ENCODE results near the gene ZHX3. TPM values are rescaled to one million over a fixed set of nuclear protein-coding genes. Genes with fewer than 3 reads are reported as not detected.

Gene ZHX3
- total and polyA plus RNA-seq, 2 of the 13 experiments (the other 11 are each of a cell fraction or from before 2014, with no cell fraction given), result 8.4 to 11.7 TPM

DNA sequence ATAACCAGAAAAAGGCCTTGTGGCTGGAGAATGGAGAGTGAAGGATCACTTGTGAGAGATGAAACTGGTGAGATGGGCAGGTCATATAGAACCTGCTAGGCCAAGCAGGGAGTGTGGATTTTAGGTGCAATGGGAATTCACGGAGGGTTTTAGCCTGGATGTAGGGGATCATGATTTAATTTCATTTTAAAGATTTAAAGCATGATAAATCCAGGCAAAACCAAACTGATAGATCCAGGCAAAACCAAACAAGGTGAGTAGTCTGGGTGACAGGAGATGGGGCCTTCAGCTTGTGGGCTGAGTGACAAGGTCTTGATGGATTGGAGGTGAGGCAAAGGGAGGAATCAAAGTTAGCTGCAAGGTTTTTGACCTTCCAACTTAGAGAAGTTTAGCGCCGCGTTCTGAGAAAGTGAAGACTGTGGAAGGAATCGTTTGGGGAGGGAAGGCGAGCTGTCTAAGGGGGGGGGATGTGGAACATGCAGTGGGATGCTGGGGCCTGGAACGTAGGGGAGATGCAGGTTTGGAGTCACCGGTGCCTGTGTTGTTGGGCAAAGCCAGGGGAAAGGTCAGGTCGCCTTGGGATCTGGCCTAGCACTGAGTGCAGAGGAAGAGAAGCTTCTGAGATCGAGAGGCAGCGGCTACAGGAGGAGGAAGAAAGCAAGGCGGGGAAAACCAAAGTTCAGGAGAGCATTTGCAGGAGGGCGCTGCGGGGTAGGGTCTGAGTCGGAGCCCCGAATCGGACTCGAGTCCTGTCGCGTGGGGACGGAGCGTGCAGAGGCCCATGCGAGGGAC, 181.4 kb downstream of the ZHX3 start (continued):
- TF ChIP-seq, protein P1, sequence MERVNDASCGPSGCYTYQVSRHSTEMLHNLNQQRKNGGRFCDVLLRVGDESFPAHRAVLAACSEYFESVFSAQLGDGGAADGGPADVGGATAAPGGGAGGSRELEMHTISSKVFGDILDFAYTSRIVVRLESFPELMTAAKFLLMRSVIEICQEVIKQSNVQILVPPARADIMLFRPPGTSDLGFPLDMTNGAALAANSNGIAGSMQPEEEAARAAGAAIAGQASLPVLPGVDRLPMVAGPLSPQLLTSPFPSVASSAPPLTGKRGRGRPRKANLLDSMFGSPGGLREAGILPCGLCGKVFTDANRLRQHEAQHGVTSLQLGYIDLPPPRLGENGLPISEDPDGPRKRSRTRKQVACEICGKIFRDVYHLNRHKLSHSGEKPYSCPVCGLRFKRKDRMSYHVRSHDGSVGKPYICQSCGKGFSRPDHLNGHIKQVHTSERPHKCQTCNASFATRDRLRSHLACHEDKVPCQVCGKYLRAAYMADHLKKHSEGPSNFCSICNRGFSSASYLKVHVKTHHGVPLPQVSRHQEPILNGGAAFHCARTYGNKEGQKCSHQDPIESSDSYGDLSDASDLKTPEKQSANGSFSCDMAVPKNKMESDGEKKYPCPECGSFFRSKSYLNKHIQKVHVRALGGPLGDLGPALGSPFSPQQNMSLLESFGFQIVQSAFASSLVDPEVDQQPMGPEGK (CRISPR knock-in tag; IDR thresholded peaks at IDR 0.05), result no peak
- TF ChIP-seq ZC3H4 (CRISPR knock-in tag; IDR thresholded peaks at IDR 0.05; ENCODE audit: borderline replicate concordance) (no peak; the same call in 1 of the 2 replicates), ZNF772 (CRISPR knock-in tag; IDR thresholded peaks at IDR 0.05) (no peak), NRL (CRISPR knock-in tag; IDR thresholded peaks at IDR 0.05; ENCODE audit: borderline replicate concordance) (no peak), ZNF232 (CRISPR knock-in tag; IDR thresholded peaks at IDR 0.05; ENCODE audit: borderline replicate concordance) (0 out of 2 replicates have a peak, but pooled peaks have one; percentile 18), ZNF354B (CRISPR knock-in tag; IDR thresholded peaks at IDR 0.05) (no peak), YEATS2 (CRISPR knock-in tag; IDR thresholded peaks at IDR 0.05; ENCODE audit: borderline replicate concordance) (no peak), FOSL1 (CRISPR knock-in tag; IDR thresholded peaks at IDR 0.05; ENCODE audit: borderline replicate concordance) (no peak), ZNF567 (CRISPR knock-in tag; IDR thresholded peaks at IDR 0.05; ENCODE audit: borderline replicate concordance) (no peak), ATAD3A (CRISPR knock-in tag; IDR thresholded peaks at IDR 0.05) (no peak), ZNF564 (CRISPR knock-in tag; IDR thresholded peaks at IDR 0.05) (no peak), ZNF781 (CRISPR knock-in tag; IDR thresholded peaks at IDR 0.05; ENCODE audit: borderline replicate concordance, not compliant biosample characterization) (no peak)
- TF ChIP-seq, protein P2, sequence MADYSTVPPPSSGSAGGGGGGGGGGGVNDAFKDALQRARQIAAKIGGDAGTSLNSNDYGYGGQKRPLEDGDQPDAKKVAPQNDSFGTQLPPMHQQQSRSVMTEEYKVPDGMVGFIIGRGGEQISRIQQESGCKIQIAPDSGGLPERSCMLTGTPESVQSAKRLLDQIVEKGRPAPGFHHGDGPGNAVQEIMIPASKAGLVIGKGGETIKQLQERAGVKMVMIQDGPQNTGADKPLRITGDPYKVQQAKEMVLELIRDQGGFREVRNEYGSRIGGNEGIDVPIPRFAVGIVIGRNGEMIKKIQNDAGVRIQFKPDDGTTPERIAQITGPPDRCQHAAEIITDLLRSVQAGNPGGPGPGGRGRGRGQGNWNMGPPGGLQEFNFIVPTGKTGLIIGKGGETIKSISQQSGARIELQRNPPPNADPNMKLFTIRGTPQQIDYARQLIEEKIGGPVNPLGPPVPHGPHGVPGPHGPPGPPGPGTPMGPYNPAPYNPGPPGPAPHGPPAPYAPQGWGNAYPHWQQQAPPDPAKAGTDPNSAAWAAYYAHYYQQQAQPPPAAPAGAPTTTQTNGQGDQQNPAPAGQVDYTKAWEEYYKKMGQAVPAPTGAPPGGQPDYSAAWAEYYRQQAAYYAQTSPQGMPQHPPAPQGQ (CRISPR knock-in tag; IDR thresholded peaks at IDR 0.05; ENCODE audit: borderline replicate concordance), result no peak; the same call in 1 of the 2 replicates
- TF ChIP-seq, protein P3, sequence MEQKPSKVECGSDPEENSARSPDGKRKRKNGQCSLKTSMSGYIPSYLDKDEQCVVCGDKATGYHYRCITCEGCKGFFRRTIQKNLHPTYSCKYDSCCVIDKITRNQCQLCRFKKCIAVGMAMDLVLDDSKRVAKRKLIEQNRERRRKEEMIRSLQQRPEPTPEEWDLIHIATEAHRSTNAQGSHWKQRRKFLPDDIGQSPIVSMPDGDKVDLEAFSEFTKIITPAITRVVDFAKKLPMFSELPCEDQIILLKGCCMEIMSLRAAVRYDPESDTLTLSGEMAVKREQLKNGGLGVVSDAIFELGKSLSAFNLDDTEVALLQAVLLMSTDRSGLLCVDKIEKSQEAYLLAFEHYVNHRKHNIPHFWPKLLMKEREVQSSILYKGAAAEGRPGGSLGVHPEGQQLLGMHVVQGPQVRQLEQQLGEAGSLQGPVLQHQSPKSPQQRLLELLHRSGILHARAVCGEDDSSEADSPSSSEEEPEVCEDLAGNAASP (CRISPR knock-in tag; IDR thresholded peaks at IDR 0.05; ENCODE audit: borderline replicate concordance), result no peak
- TF ChIP-seq, protein P4, sequence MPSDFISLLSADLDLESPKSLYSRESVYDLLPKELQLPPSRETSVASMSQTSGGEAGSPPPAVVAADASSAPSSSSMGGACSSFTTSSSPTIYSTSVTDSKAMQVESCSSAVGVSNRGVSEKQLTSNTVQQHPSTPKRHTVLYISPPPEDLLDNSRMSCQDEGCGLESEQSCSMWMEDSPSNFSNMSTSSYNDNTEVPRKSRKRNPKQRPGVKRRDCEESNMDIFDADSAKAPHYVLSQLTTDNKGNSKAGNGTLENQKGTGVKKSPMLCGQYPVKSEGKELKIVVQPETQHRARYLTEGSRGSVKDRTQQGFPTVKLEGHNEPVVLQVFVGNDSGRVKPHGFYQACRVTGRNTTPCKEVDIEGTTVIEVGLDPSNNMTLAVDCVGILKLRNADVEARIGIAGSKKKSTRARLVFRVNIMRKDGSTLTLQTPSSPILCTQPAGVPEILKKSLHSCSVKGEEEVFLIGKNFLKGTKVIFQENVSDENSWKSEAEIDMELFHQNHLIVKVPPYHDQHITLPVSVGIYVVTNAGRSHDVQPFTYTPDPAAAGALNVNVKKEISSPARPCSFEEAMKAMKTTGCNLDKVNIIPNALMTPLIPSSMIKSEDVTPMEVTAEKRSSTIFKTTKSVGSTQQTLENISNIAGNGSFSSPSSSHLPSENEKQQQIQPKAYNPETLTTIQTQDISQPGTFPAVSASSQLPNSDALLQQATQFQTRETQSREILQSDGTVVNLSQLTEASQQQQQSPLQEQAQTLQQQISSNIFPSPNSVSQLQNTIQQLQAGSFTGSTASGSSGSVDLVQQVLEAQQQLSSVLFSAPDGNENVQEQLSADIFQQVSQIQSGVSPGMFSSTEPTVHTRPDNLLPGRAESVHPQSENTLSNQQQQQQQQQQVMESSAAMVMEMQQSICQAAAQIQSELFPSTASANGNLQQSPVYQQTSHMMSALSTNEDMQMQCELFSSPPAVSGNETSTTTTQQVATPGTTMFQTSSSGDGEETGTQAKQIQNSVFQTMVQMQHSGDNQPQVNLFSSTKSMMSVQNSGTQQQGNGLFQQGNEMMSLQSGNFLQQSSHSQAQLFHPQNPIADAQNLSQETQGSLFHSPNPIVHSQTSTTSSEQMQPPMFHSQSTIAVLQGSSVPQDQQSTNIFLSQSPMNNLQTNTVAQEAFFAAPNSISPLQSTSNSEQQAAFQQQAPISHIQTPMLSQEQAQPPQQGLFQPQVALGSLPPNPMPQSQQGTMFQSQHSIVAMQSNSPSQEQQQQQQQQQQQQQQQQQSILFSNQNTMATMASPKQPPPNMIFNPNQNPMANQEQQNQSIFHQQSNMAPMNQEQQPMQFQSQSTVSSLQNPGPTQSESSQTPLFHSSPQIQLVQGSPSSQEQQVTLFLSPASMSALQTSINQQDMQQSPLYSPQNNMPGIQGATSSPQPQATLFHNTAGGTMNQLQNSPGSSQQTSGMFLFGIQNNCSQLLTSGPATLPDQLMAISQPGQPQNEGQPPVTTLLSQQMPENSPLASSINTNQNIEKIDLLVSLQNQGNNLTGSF (CRISPR knock-in tag; IDR thresholded peaks at IDR 0.05), result no peak
- TF ChIP-seq, protein P5, sequence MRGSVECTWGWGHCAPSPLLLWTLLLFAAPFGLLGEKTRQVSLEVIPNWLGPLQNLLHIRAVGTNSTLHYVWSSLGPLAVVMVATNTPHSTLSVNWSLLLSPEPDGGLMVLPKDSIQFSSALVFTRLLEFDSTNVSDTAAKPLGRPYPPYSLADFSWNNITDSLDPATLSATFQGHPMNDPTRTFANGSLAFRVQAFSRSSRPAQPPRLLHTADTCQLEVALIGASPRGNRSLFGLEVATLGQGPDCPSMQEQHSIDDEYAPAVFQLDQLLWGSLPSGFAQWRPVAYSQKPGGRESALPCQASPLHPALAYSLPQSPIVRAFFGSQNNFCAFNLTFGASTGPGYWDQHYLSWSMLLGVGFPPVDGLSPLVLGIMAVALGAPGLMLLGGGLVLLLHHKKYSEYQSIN (CRISPR knock-in tag; IDR thresholded peaks at IDR 0.05; ENCODE audit: borderline replicate concordance), result no peak
